Activated naive CD8-positive, alpha-beta T cell treated with anti-CD3 and anti-CD28 coated beads, Interleukin-2, amount 50 U/mL, for 24 hours (primary cell): ENCODE data around the gene STAP1.

Experiments used
- ATAC-seq: fragments of 150-1000 bp; cut with Tn5 transposase; one replicate; pipeline ENCODE4 v1.10.0; 2021
- DNase-seq: peaks from one replicate; pipeline ENCODE4 v3.0.0; 2021
- H3K27ac Mint-ChIP-seq: one replicate; pipeline ENCODE4 v1.8.0; 2021; ENCODE audit warnings: mild to moderate bottlenecking, mixed read lengths
- H3K27me3 Mint-ChIP-seq: one replicate; pipeline ENCODE4 v1.8.0; 2021; ENCODE audit warnings: mixed read lengths
- H3K36me3 Mint-ChIP-seq: one replicate; pipeline ENCODE4 v1.8.0; 2021; ENCODE audit warnings: low read depth, mixed read lengths
- H3K4me1 Mint-ChIP-seq: one replicate; pipeline ENCODE4 v1.8.0; 2021; ENCODE audit warnings: mixed read lengths
- H3K4me3 Mint-ChIP-seq: one replicate; pipeline ENCODE4 v1.8.0; 2021; ENCODE audit warnings: mild to moderate bottlenecking, moderate library complexity, mixed read lengths
- H3K9me3 Mint-ChIP-seq: one replicate; pipeline ENCODE4 v1.8.0; 2021; ENCODE audit warnings: mixed read lengths

Gene STAP1

DNA sequence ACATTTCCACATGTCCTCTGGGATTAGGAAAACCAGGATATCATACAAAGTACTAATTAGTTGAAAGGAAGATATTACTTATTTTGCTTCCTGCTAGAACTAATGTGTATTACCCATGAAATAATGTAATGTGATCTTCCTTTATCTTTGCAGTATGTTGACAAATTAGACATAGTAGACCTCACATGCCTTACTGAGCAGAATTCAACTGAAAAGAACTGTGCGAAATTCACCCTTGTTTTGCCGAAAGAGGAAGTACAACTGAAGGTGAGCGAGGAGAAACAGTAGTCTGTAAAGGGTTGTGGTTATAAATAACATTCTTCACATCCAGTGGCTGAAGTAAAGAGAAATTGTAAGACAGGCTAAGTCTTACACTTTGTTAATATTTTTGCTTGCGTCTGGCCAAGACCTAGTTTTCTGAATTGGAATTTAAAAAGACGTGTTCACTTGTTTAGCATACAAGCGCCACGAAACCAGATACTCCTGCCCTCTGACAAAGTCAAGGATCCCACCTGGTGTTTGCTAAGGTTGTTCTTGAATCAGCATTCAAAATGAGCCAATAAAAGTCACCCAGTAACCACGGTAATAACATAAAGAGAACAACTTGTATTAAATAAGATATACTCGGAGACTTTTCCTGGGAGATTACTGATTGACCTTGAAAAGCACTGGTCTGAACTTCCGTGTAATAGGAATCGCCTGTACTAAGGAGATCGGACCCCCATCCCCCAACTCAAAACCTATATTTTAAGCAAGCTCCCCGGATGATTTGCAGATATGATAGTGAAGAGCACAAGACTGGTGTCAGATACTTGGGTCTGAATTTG lies 16.9 kb downstream of the STAP1 start:
- peaks cover 8% of the 10 kb centered on the region for H3K9me3 Mint-ChIP-seq
- H3K27ac Mint-ChIP-seq: peak overlapping the region; percentile 72
- H3K36me3 Mint-ChIP-seq: peaks cover 5% of the 10 kb centered on the region
- DNase-seq (no peak), ATAC-seq (no peak)
- H3K4me1 Mint-ChIP-seq: peaks cover 38% of the 10 kb centered on the region
- H3K4me3 Mint-ChIP-seq: peak overlapping the region; percentile 73
- H3K27me3 Mint-ChIP-seq: no peaks in the 10 kb centered on the region

DNA sequence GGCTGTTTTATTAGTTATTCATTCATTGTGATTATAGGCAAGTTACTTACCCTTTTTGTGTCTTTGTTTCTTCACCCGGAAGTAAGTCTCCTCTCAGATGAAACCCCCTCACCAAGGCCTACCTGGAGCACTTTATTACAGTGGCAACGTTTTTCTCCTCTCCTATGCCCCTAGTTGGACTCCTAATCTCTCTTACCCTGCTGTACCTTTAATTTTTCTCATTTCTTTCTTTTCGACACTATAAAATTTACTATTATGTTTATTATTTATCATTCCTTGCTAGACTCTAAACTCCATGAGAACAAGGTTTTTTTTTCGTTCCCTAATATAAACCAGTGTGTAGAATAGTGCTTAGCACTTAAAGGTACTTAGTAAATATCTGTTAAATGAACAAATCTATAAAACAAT lies 17.5 kb downstream of the STAP1 start:
- DNase-seq (no peak), ATAC-seq (no peak)
- Mint-ChIP-seq H3K4me1 (peaks cover 44% of the 10 kb centered on the region), H3K36me3 (peaks cover 5% of the 10 kb centered on the region), H3K27me3 (no peaks in the 10 kb centered on the region), H3K4me3 (peak overlapping the region; percentile 73), H3K27ac (peak overlapping the region; percentile 19), H3K9me3 (peaks cover 8% of the 10 kb centered on the region)

DNA sequence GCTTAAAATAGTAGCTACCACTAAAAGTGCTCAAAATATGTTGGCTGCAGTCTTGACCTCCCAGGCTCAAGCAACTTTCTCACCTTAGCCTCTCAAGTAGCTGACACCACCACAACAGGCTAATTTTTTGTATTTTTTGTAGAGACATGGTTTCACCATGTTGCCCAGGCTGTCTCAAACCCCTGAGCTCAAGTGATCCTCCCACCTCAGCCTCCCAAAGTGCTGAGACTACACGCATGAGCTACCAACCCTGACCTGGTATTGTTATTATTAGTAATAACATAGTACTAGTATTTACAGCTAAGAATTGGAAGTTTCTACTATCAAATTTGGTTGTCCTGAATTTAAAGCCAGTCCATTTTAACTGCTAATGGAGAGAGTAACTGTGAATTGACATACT lies 18.0 kb downstream of the STAP1 start:
- Mint-ChIP-seq H3K27ac (no peak overlapping the region), H3K9me3 (peaks cover 8% of the 10 kb centered on the region), H3K27me3 (no peaks in the 10 kb centered on the region), H3K4me3 (no peak overlapping the region), H3K4me1 (peaks cover 49% of the 10 kb centered on the region), H3K36me3 (peaks cover 5% of the 10 kb centered on the region)
- DNase-seq (no peak), ATAC-seq (no peak)

- no peaks in the 10 kb centered on the region for H3K27me3 Mint-ChIP-seq
- peaks cover 8% of the 10 kb centered on the region for H3K9me3 Mint-ChIP-seq
- peaks cover 35% of the 10 kb centered on the region for H3K4me1 Mint-ChIP-seq
- DNase-seq (no peak), ATAC-seq (peak; percentile 45)
- H3K27ac Mint-ChIP-seq: peak overlapping the region; percentile 66
- peak overlapping the region; percentile 28 for H3K4me3 Mint-ChIP-seq
- peaks cover 5% of the 10 kb centered on the region for H3K36me3 Mint-ChIP-seq
These were observed 22.1 kb downstream of the STAP1 start for GRCh38 chr4:67580577-67580976.

- Mint-ChIP-seq H3K36me3 (peaks cover 5% of the 10 kb centered on the region), H3K27me3 (no peaks in the 10 kb centered on the region), H3K4me1 (peaks cover 29% of the 10 kb centered on the region), H3K4me3 (peak overlapping the region; percentile 49), H3K27ac (peak overlapping the region; percentile 65), H3K9me3 (peaks cover 8% of the 10 kb centered on the region)
- ATAC-seq: peak; percentile 81
- DNase-seq: no peak
These were observed 22.8 kb downstream of the STAP1 start for GRCh38 chr4:67581208-67581857.

GRCh38 chr4:67581913-67582312 lies 23.4 kb downstream of the STAP1 start:
- Mint-ChIP-seq H3K4me3 (peak overlapping the region; percentile 49), H3K27ac (peak overlapping the region; percentile 65), H3K36me3 (peaks cover 5% of the 10 kb centered on the region), H3K4me1 (peaks cover 26% of the 10 kb centered on the region), H3K9me3 (peaks cover 8% of the 10 kb centered on the region), H3K27me3 (no peaks in the 10 kb centered on the region)
- ATAC-seq (no peak), DNase-seq (no peak)

GRCh38 chr4:67584496-67584895 lies 26.0 kb downstream of the STAP1 start:
- Mint-ChIP-seq H3K4me1 (peaks cover 24% of the 10 kb centered on the region), H3K4me3 (no peak overlapping the region), H3K27ac (no peak overlapping the region), H3K9me3 (peaks cover 1% of the 10 kb centered on the region), H3K27me3 (no peaks in the 10 kb centered on the region), H3K36me3 (peaks cover 3% of the 10 kb centered on the region)
- DNase-seq (no peak), ATAC-seq (no peak)

GRCh38 chr4:67587156-67587555 lies 28.6 kb downstream of the STAP1 start:
- Mint-ChIP-seq H3K27me3 (no peaks in the 10 kb centered on the region), H3K9me3 (no peaks in the 10 kb centered on the region), H3K4me1 (peaks cover 5% of the 10 kb centered on the region), H3K36me3 (peaks cover 2% of the 10 kb centered on the region), H3K4me3 (no peak overlapping the region), H3K27ac (no peak overlapping the region)
- ATAC-seq (no peak), DNase-seq (no peak)

GRCh38 chr4:67593741-67594175 lies 35.2 kb downstream of the STAP1 start:
- ATAC-seq (no peak), DNase-seq (no peak)
- H3K27me3 Mint-ChIP-seq: no peaks in the 10 kb centered on the region
- no peaks in the 10 kb centered on the region for H3K9me3 Mint-ChIP-seq
- no peaks in the 10 kb centered on the region for H3K4me1 Mint-ChIP-seq
- H3K27ac Mint-ChIP-seq: no peak overlapping the region
- H3K36me3 Mint-ChIP-seq: peaks cover 2% of the 10 kb centered on the region
- no peak overlapping the region for H3K4me3 Mint-ChIP-seq

DNA sequence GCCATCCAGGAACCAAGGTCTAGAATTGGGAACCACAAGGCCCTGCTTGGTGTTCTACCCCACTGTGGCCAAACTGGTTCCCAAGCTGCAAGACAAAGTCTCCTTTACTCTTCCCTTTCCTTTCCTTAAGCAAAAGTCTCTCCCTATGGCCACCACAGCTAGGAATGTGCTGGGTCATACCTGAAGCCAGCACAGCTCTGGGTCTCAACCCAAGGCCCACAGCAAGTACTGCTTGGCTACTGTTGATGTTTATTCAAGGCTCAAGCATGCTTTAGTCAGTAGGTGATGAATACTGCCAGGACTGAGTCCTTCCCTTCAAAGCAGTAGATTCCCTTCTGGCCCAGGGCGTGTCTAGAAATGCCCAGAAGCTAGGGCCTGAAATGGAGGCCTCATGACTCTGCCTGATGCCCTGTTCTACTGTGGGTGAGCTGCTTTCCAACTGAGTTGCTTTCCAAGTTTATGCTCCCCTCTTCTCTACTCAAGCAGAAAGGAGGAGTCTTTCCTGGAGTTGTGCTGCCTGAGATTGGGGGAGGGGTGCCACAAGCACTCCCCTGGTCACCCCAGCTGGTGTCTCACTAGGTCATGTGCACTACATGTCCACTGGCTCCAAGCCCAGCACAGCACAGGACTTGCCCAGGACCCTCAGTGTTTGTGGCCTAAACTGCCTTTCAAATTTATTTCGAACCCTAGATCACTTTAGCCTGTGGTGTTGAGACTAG lies 44.9 kb downstream of the STAP1 start:
- H3K27me3 Mint-ChIP-seq: no peaks in the 10 kb centered on the region
- no peak overlapping the region for H3K27ac Mint-ChIP-seq
- no peak for DNase-seq
- H3K4me1 Mint-ChIP-seq: no peaks in the 10 kb centered on the region
- peaks cover 12% of the 10 kb centered on the region for H3K9me3 Mint-ChIP-seq
- H3K4me3 Mint-ChIP-seq: no peak overlapping the region
- H3K36me3 Mint-ChIP-seq: peaks cover 14% of the 10 kb centered on the region
- no peak for ATAC-seq

- peaks cover 12% of the 10 kb centered on the region for H3K9me3 Mint-ChIP-seq
- ATAC-seq (no peak), DNase-seq (no peak)
- H3K27me3 Mint-ChIP-seq: no peaks in the 10 kb centered on the region
- peaks cover 14% of the 10 kb centered on the region for H3K36me3 Mint-ChIP-seq
- no peak overlapping the region for H3K27ac Mint-ChIP-seq
- no peak overlapping the region for H3K4me3 Mint-ChIP-seq
- no peaks in the 10 kb centered on the region for H3K4me1 Mint-ChIP-seq
These were observed 45.5 kb downstream of the STAP1 start for GRCh38 chr4:67604029-67604381.

DNA sequence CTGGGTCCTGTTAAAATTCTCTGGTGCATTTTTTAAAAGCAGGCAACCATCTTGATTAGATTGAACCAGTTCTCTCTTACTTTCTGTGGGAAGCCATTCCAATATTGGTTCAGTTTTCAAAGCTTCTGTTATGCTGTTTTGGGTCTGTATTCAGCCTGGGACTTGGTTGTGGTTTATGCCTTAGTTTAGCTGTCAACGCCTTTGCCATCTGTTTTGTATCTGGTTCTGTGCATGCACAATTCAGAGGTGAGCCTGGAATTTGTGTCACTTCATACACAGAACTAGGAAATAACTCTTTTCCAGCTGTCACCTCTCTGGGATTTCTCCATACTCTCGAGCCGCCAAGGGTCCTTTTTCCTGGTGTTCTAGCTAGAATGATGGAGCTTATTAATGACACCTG lies 46.2 kb downstream of the STAP1 start:
- Mint-ChIP-seq H3K36me3 (peaks cover 17% of the 10 kb centered on the region), H3K27ac (no peak overlapping the region), H3K4me3 (no peak overlapping the region), H3K9me3 (peaks cover 15% of the 10 kb centered on the region), H3K4me1 (no peaks in the 10 kb centered on the region), H3K27me3 (no peaks in the 10 kb centered on the region)
- DNase-seq (no peak), ATAC-seq (no peak)

DNA sequence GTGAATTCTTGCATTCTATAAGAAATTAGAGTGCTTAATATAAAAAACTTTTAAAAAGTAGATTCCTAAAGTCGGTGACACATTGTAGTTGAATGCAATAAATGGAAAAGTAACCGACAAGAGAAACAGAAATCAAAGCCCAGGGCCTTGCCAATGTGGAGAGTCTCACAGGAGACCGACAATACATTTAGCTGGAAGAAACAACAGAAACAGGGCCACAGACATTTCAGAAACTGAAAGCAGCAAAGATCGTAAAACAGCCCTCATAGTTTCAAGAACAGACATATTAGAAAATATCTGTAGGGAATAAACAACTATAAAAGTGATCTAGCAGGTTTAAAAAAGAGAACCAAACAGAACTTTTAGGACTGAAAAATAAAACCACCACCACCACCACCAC lies 49.5 kb downstream of the STAP1 start:
- H3K36me3 Mint-ChIP-seq: peaks cover 16% of the 10 kb centered on the region
- H3K27me3 Mint-ChIP-seq: no peaks in the 10 kb centered on the region
- H3K4me3 Mint-ChIP-seq: no peak overlapping the region
- DNase-seq (no peak), ATAC-seq (no peak)
- peaks cover 16% of the 10 kb centered on the region for H3K9me3 Mint-ChIP-seq
- H3K27ac Mint-ChIP-seq: no peak overlapping the region
- H3K4me1 Mint-ChIP-seq: no peaks in the 10 kb centered on the region

DNA sequence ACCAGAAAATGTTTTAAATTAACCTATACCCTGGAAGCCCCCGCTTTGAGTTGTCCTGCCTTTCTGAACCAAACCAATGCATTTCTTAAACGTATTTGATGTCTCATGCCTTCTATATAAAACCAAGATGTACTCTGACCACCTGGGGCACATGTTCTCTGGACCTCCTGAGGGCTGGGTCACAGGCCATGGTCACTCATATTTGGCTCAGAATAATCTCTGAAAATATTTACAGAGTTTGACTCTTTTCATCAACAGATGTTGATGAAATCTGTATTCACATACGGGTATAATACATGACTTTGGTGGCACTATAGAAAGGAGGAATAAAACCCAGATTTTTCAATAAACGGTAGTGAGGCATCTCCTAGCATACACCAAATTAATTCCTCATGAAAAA lies 55.7 kb downstream of the STAP1 start:
- no peaks in the 10 kb centered on the region for H3K4me1 Mint-ChIP-seq
- ATAC-seq: no peak
- no peak overlapping the region for H3K4me3 Mint-ChIP-seq
- no peak for DNase-seq
- H3K27ac Mint-ChIP-seq: no peak overlapping the region
- peaks cover 25% of the 10 kb centered on the region for H3K9me3 Mint-ChIP-seq
- H3K27me3 Mint-ChIP-seq: no peaks in the 10 kb centered on the region
- H3K36me3 Mint-ChIP-seq: peaks cover 43% of the 10 kb centered on the region

- H3K9me3 Mint-ChIP-seq: peaks cover 19% of the 10 kb centered on the region
- no peak overlapping the region for H3K4me3 Mint-ChIP-seq
- peak overlapping the region; percentile 15 for H3K27ac Mint-ChIP-seq
- no peak for ATAC-seq
- peaks cover 41% of the 10 kb centered on the region for H3K36me3 Mint-ChIP-seq
- no peaks in the 10 kb centered on the region for H3K4me1 Mint-ChIP-seq
- H3K27me3 Mint-ChIP-seq: no peaks in the 10 kb centered on the region
- no peak for DNase-seq
These were observed 56.6 kb downstream of the STAP1 start for GRCh38 chr4:67615119-67615518.
